ENCODE results near the gene PLD4.
"Not testable (repeated sequence)": the region's sequence is repeated elsewhere in the genome, so short reads cannot be mapped to it uniquely, and the experiment has no call there.

The PLD4 gene, protein sequence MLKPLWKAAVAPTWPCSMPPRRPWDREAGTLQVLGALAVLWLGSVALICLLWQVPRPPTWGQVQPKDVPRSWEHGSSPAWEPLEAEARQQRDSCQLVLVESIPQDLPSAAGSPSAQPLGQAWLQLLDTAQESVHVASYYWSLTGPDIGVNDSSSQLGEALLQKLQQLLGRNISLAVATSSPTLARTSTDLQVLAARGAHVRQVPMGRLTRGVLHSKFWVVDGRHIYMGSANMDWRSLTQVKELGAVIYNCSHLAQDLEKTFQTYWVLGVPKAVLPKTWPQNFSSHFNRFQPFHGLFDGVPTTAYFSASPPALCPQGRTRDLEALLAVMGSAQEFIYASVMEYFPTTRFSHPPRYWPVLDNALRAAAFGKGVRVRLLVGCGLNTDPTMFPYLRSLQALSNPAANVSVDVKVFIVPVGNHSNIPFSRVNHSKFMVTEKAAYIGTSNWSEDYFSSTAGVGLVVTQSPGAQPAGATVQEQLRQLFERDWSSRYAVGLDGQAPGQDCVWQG

DNA sequence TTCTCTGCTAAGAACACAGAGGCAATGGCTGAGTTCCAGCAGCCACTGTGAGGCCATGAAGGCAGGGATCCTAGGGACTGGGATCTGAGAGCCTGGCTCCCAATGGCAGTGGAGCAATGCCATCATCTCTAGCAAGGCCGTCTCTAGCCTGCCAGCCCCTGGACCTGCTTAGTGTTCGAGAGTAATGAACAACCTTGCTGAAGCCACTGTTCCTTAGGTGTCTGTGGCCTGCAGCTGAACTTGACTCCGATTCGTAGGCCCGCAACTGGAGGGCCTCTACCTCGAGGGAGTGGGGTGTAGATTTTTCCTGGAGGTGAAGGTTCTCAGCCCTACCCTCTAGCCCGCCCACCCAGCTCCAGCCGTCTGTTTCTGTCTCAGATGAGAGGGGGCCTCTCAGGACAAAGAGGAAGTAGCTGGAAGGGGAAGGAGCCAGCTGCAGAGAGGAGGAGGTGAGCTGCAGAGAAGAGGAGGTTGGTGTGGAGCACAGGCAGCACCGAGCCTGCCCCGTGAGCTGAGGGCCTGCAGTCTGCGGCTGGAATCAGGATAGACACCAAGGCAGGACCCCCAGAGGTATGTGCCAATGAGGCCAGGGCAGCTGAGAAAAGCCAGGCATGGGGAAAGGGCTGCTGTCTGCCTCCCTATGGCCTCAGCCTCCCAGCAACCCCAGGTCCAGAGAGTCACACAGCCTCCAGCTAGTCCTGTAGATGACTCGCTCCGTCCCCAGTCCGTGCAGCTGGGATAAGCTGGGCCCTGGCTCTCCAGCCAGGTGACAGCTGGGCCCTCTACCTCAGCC is at the start of gene PLD4:
TSS of gene PLD4 (plus strand) at position 459 of the 793 bp plus-strand sequence. CDS start 2,262 bp downstream, outside the sequence.
- no peak for DNase-seq

GRCh38 chr14:104875412-104875751 is 49.3 kb upstream of the PLD4 start:
- DNase-seq: no peak

DNA sequence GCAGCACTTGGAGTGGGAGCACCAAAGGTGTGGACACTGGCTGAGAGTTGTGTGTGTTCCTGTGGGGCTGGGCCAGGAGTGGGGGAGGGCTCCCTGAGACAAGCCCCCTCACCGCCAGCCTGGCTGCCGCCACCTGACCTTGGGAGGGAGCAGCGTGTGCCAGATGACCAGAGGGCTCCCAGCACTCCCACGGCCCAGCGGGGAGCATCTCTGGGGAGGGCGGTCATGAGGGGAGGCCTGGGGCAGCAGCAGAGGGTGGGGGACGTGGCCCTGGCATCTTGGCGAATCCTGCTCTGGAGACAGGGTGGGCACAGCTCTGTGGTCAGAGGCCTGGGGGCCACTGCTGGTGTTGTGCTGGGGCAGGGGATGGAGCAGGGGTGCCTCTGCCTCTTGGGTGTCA is 48.9 kb upstream of the PLD4 start:
- DNase-seq: no peak

- DNase-seq: peak; percentile 52
Observed at GRCh38 chr14:104876251-104876699, 48.4 kb upstream of the PLD4 start.

- DNase-seq: no peak
Observed at GRCh38 chr14:104877066-104877805, 47.4 kb upstream of the PLD4 start.

GRCh38 chr14:104877806-104878550 is 46.7 kb upstream of the PLD4 start:
- no peak for DNase-seq

DNA sequence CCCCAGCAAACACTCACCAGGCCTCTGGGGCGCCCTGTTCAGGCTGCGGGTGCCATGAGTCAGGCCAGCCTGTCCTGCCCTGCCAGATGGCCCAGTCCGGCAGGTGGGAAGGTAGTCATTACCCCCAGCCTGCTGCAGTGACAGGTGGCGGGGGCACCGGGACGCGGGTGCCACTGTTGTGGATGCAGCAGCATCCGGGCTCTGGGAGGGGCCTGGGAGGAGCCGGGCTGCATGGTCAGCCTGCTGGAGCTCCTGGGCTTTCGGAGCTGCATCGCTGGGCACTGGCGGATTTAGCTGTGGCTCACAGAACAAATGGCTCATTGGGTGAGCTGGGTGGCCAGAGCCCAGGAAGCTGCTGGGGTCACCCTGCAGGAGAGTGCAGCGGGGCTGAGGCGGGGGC is 46.1 kb upstream of the PLD4 start:
- no peak for DNase-seq

DNA sequence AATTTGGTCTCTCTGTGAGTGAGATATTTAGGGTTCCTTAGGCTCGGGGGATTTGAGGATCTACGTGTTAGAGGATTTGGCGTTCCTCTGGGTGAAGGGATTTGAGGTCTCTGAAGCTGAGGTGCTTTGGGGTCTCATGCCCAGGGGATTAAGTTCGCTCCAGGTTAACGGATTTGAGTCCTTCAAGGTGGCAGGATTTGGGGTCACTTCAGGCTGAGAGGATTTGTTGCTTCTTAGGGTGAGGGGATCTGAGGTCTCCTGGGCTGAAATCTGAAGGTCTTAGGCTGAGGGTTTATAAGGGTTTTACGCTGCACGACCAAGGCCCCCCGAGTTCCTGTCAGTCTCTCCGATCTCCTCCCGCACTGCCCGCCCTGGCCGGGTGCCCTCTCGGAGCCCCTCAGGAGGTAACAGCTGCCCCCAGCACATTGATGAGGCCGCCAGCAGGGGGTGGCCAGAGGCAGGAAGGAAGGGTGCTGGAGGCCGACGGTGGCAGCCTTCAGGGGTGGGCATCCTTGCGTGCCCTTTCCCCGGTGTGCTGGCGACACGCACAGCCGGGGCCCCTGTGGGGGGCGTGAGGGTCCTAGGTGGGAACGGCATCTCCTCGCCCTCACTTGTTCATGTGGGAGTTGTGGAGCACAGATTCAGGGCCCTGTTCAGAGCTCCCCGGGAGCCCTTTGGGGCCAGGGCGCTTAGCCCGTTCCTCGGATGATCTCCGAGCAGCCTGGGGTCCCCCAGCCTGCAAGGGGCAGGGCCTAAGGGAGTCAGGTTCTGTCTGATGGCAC is 45.3 kb upstream of the PLD4 start:
- no peak for DNase-seq

DNA sequence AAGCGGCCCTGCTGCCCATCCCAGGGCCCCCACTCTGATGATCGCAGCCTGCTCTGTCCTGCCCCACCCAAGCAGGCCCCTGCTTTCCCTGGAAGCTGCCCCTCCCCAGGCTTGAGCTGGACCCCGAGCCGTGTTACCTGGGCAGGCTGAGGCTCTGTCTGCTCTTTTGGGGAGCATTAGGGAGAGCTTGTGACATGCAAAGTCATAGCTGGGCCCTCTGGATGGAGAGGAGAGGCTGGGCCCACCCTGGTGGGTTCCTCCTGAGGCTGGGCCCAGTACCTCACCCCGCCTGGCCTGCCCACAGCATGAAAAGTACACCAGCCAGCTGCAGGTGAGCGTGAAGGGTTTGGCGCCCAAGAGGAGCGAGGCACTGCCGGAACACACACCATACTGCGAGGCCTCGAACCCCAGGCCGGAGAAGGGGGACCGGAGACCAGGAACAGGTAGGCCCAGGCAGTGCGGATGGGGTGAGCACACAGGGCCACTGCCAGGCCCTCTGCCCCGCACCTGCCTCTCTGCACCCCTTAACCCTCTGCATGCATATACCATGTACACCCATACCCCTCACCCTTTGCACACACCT is 44.6 kb upstream of the PLD4 start:
- no peak for DNase-seq

GRCh38 chr14:104880584-104881210 is 44.0 kb upstream of the PLD4 start:
- no peak for DNase-seq

GRCh38 chr14:104881369-104881979 is 43.2 kb upstream of the PLD4 start:
- no peak for DNase-seq

DNA sequence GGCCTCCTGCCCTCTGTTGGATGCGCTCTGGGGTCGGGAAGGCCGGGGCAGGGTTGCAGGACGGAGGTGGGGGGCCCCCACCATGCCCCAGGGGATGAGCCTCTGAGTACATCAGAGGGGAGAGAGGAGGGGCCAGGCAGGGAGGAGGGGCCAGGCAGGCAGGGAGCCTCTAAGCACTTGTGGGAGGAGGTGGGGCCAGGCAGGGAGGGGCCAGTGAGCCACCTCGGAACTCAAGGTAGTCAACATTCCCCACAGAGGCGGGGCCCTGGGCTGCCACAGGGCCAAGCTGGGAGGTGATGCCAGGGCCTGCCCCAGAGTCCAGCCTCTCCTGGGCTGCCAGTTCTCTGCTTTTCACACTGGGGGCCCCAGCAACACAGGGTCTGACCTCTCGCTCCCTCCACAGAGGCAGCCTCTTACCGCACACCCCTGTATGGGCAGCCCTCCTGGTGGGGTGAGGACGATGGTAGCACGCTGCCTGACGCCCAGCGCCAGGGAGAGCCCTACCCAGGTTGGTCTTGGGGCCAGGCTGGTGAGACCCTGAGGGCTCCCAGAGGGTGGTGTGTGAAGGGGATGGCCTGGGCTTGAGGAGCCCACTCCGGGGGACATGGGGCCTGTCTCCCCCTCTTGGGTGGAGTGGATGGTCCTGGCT is 42.2 kb upstream of the PLD4 start:
- no peak for DNase-seq

GRCh38 chr14:104882991-104883660 is 41.6 kb upstream of the PLD4 start:
- DNase-seq: no peak

GRCh38 chr14:104883681-104884361 is 40.9 kb upstream of the PLD4 start:
- no peak for DNase-seq

DNA sequence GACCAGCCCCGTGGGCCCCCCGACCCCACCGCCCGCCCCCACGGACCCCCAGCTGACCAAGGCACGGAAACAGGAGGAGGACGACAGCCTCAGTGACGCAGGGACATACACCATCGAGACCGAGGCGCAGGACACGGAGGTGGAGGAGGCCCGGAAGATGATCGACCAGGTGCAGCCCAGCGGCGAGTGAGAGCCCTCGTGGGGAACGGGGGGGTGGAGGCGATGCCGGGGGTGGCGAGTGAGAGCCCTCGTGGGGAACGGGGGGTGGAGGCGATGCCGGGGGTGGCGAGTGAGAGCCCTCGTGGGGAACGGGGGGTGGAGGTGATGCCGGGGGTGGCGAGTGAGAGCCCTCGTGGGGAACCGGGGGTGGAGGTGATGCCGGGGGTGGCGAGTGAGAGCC is 40.3 kb upstream of the PLD4 start:
- DNase-seq: not testable (repeated sequence)

DNA sequence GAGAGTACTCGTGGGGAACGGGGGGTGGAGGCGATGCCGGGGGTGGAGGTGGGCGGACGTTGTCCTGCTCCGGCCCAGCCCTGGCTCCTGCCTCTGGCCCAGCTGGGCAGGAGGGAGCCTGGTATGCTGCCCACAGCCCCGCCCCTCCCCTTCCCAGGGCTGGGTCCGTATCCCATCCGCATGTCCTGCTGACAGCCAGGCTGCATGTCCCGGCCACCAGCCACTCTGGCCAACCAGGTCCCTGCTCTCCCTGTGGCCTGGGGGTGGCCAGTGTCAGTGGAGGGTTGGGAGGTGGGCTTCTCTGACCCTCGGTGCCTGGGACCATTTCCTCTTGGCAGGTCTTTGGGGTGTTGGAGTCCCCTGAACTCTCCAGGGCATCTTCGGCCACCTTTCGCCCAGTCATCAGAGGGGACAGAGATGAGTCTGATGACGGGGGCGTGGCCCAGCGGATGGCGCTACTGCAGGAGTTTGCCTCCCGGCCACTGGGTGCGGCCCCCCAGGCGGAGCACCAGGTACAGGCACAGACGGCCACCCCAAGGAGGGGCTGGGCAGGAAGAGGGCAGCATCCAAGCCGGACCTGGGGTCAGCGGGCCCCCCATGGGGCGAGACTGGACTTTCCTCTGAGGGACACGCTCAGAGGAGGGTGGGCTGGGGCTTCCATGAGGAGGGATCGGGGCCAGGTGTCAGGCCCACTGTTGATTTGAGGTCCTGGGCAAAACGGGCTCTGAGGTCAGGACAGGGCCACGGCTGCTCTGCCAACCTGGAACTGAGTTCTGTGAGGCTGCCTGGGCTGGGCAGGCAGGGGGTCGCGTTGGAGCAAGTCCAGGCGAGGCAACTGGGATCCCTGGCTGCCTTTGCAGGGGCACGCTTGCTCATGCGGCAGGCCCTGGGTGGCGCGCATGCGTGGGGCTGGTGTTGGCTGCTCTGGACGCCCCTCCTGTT is 39.4 kb upstream of the PLD4 start:
- DNase-seq: no peak

GRCh38 chr14:104885973-104886689 is 38.5 kb upstream of the PLD4 start:
- no peak for DNase-seq

All from activated T-cell treated with anti-CD3 and anti-CD28 coated beads, Interleukin-2, amount 50 U/mL, for 1 hour (primary cell).